GM19025 (cell line): ENCODE data around the gene ALPL.
"Not testable (repeated sequence)": the region's sequence is repeated elsewhere in the genome, so short reads cannot be mapped to it uniquely, and the experiment has no call there.

ENCODE experiments used
- ATAC-seq: cut with Tn5 transposase; IDR thresholded peaks from one replicate; pipeline ENCODE4 v1.9.1; 2021; ENCODE audit warnings: mild to moderate bottlenecking, low read depth, moderate library complexity; ENCODE audit not compliant: unreplicated experiment

The ALPL gene

GRCh38 chr1:21553116-21553926, 44.1 kb downstream of the ALPL start:
- ATAC-seq: no peak

- no peak for ATAC-seq
These were observed 50.8 kb downstream of the ALPL start for GRCh38 chr1:21559788-21560567.

- no peak for ATAC-seq
These were observed 51.9 kb downstream of the ALPL start for GRCh38 chr1:21560916-21561638.

GRCh38 chr1:21562896-21563295, 53.7 kb downstream of the ALPL start:
- no peak for ATAC-seq

- ATAC-seq: no peak
These were observed 54.7 kb downstream of the ALPL start for GRCh38 chr1:21563971-21564370.

GRCh38 chr1:21564521-21565095, 55.4 kb downstream of the ALPL start:
- ATAC-seq: no peak

GRCh38 chr1:21565285-21565684, 56.1 kb downstream of the ALPL start:
- ATAC-seq: no peak

GRCh38 chr1:21566361-21566760, 57.1 kb downstream of the ALPL start:
- ATAC-seq: not testable (repeated sequence)

GRCh38 chr1:21567241-21568005, 58.2 kb downstream of the ALPL start:
- ATAC-seq: no peak

- ATAC-seq: no peak
These were observed 59.0 kb downstream of the ALPL start for GRCh38 chr1:21568006-21568746.

GRCh38 chr1:21568809-21569385, 59.7 kb downstream of the ALPL start:
- no peak for ATAC-seq

GRCh38 chr1:21569820-21570527, 60.8 kb downstream of the ALPL start:
- ATAC-seq: no peak

- ATAC-seq: no peak
These were observed 61.3 kb downstream of the ALPL start for GRCh38 chr1:21570528-21570875.

GRCh38 chr1:21570885-21571284, 61.7 kb downstream of the ALPL start:
- no peak for ATAC-seq

GRCh38 chr1:21572221-21572620, 63.0 kb downstream of the ALPL start:
- ATAC-seq: no peak

GRCh38 chr1:21572735-21573277, 63.6 kb downstream of the ALPL start:
- ATAC-seq: no peak

GRCh38 chr1:21573475-21573874, 64.3 kb downstream of the ALPL start:
- ATAC-seq: no peak

GRCh38 chr1:21573971-21574465, 64.8 kb downstream of the ALPL start:
- no peak for ATAC-seq
